GM19023 (cell line): ENCODE measurements around the gene C1orf52.

Experiments used
- ATAC-seq: cut with Tn5 transposase; IDR thresholded peaks from one replicate; pipeline ENCODE4 v1.9.1; 2021; ENCODE audit warnings: mild to moderate bottlenecking, moderate library complexity; ENCODE audit not compliant: unreplicated experiment

C1orf52 gene

GRCh38 chr1:85259118-85259911 lies at the start of gene C1orf52:
C1orf52 (minus strand) TSS chr1:85259662; CDS start chr1:85259633, 29 bp downstream.
- ATAC-seq, result peak; percentile 99

- ATAC-seq, result no peak
Observed at GRCh38 chr1:85308833-85309350, 49.4 kb upstream of the C1orf52 start.

DNA sequence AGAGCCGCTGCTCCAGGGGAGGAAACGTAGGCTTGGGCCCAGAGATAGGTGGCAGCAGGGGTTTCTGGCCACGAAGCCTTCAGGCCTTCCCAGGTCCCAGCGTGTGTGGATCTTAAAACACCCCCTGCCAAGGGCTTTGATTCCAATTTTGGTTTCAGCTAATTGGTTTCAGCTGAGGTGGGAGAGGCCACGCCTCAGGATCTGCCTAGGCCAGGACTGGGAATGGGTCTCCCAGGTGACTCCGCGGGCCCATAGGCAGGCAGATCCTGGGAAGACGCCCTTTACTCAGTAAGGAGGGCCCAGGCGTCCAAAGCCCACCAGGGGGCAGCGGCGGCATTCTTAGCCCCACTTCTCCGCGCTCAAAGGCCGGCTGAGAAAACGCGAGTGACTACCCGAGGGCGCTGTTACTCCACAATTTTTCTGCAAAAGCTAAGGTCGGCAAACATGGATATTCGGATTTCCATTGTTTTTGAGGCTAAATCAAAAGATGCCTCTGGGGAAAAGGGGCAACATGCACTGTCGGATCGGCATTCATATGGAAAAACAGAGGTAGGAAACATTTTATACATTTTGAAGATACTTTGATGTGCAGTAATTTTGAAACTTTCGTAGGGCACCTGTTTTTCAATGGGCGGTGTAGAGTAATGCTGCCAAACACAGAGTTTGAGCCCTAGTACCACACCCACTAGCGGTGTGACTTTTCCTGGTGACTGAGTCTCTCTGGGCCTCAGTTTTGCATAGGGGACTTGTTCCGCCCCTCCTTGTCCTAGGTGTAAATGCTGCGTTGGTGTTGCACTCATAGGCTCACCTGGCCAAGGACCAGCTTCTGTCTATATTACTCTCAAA lies 48.7 kb upstream of the C1orf52 start:
- peak; percentile 91 for ATAC-seq

- ATAC-seq, result no peak
Observed at GRCh38 chr1:85306236-85306635, 46.8 kb upstream of the C1orf52 start.

GRCh38 chr1:85303440-85304162 lies 44.1 kb upstream of the C1orf52 start:
- no peak for ATAC-seq

- ATAC-seq, result no peak
Observed at GRCh38 chr1:85300140-85300539, 40.7 kb upstream of the C1orf52 start.

DNA sequence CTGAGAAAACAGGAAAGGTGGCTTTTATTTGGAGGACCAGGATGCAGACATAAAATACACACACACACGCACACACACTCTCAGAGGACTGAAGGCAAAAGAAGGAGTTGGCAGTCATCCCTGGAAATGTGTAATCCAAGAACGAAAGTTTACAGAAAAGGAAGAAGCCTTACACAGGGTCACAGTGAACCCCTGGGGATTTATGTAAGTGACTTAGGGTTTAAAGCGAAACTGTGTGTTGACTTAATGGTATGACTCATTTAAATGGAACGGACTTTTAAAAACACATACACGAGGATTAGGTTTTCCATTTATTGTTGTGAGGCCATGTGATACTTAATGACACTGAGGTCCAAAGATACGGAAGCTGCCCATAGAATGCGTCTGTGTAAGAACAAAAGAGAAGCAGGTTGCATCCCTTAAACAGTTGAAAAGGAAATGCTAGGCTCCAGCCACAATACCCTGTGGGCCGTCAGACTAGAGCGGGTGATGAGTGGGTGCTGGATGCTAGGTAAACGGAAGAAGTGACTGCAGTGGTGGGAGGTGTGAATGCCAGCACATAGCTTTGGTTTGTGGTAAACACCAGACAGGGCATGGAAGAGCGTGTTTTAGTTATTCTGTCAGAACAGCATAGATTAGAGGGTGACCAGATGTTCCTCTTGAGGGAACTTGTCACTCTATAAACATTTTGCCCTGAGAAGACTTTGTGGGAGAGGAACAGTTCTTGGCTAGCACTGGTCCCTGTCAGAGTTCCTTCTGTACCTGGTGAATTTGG lies 38.6 kb upstream of the C1orf52 start:
- ATAC-seq, result peak; percentile 83

DNA sequence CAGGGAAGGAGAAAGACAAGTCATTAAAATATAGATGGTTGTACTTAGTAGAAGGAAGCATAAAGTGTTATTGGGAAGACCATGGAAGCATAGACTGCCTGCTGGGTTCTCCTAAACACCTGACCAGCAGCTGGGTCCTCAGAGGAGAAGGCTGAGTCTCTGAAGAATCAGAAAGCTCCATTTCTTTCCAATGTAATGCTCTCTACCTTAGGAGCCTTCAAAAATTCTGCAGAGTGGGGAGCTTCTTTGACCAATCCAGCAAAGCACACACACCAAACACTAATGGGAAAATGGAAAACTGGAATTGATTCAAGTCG lies 38.0 kb upstream of the C1orf52 start:
- ATAC-seq, result no peak

DNA sequence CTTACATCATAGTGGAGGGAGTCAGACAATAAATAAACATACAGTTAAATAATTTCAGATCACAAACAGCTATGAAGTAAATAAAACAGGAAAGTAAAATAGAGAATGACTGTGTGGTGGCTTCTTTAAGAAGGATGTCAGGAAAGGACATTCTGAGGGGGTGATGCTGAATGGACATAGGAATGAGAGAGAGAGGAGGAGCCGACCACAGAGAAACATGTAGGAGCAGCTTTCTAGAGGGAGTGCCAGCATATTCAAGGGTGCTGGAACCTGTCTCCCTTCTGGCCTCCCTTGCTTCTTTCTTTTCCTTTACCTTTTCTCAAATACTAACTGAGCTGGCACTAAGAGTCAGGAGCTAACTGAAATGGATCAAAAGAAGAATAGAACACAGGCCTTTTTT lies 37.5 kb upstream of the C1orf52 start:
- no peak for ATAC-seq

DNA sequence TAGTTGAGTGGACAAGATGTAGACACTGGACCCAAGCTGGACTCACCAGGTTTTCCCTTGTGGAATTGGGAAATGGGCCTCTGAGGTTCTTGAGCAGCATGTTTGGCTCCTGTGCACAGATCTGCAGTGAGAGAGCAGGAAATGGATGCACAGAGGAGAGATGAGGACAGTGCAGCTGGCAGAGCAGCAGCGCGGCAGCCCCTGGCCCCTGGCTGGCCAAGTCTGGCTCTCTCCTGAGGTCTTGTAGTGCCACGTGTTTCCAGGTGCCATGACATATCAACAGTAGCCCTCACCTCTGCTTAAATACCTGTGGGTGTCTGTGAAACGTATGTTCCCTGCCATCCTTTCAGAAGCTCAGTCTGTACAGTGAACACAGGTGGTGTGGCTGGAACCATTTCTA lies 36.2 kb upstream of the C1orf52 start:
- ATAC-seq, result no peak

- no peak for ATAC-seq
Observed at GRCh38 chr1:85295006-85295431, 35.6 kb upstream of the C1orf52 start.

DNA sequence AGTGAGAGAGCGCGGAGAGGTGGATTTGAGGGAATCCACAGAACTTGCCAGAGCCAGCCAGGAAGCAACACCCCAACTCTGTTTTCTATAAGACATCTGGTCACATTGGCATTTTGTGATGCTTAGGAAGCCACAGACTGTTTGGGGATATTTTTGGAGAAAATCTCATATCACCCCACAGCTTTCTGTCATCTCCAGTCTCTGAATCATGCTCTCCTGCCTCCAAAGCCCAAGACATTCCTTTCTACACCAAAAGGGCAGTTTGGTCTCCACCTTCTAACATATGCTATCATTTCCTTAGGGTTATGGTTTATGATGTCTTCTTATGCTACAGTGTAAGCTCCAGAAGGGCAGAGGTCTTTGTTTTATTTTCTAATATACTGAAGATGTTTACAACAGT lies 31.4 kb upstream of the C1orf52 start:
- ATAC-seq, result no peak

DNA sequence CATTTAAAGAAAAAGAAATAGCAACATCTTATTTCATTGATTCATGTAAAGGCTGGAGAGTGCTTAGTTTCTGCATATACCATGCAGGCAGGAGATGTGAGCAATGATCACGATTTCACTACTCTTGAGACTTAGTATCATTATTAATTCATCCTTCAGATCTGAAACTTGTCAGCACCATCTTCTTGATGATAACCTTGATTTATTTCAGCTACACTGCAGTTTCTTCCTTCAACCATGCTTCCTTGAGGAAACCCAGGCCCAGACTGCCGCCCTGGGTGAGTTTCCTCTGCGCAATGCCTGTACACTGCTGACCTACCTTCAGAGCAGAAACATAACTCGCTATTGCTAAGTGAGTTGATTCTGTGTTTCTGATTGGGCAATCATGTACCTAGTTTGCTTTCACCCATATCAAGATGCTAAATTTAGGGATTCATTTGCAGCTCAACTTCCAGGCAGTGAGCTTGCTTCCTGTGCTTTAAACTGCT lies 30.4 kb upstream of the C1orf52 start:
- peak; percentile 63 for ATAC-seq

DNA sequence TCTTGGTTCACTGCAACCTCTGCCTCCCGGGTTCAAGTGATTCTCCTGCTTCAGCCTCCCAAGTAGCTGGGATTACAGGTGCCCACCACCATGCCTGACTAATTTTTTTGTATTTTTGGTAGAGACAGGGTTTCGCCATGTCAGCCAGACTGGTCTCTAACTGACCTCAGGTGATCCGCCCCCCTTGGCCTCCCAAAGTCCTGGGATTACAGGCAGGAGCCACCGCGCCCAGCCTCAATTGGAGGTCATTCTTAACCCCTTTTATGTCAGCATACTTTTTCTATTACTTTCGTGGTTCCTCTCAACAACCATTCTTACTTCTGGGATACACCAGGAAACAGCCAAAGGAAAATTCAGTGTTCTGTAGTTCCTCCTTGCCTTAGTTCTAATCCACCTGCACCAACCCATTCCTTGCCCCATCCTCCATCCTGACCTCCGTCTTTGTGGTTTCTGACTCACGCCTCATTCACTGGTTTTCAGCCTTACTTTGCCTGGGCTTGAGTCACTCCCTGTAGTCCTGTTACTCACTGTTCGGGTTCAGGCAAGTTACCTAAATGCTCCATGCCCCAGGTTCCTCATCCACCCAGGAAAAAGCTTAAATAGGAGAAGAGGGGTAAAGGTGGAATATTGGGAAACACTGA lies 29.9 kb upstream of the C1orf52 start:
- peak; percentile 35 for ATAC-seq

DNA sequence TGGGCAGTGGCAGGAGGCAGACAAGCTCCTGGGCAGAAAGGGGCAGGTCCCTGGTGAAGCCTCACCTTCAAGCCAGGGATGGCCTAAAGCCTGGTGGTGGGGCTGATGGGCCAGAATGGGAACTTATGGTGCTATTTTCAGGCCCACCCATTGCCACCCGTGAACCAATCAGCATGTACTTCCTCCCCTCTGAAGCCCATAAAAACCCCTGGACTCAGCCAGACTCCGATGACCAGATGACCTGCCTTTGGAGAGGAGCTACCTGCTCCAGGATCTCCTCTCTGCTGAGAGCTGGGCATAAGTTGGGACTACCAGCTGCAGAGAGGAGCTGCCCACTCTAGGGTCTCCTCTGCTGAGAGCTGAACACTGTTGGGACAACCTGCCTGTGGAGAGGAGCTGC lies 24.7 kb upstream of the C1orf52 start:
- no peak for ATAC-seq

GRCh38 chr1:85283475-85284199 lies 24.2 kb upstream of the C1orf52 start:
- ATAC-seq, result no peak

DNA sequence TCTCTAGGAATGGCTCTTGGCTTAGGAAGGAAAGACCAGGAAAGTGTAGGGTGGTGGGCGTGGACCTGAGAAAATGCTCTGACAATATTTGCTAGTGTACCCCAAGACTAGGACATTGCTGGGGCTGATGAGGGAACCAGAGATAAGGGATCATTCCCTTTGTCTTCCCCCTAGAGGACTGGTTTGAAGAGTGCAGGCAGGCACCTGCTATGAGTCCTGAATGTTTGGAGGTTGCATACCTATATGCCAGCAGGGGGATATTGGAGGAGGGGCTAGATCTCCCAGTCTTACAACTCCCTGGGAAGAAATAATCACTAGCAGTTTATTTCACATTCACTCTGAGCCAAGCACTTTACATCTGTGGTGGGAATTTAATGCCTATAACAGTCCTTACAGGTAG lies 23.0 kb upstream of the C1orf52 start:
- ATAC-seq, result no peak

DNA sequence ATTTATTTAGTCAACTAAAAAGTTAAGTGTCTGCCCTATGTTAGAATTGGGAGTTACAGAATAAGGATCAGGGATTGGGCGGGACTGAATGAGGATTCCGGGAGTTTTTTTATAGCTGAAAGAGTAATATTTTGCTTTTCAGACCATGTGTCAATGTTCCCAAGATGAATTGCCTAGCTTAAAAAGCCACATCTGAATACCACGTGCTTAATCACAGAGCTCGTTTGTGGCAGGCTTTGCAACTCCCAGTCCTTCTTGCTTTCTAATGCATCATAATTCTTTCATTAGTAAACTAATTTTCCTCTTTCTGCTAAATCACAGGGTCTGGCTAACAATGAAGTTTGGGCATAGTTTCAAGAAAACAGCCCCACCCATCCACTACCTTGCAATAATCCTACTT lies 21.2 kb upstream of the C1orf52 start:
- ATAC-seq, result no peak

GRCh38 chr1:85279458-85280080 lies 20.1 kb upstream of the C1orf52 start:
- ATAC-seq, result no peak
